Measurements from ENCODE around the gene REN.

REN gene

GRCh38 chr1:204166219-204166618 is at the start of gene REN:
Gene REN (minus strand): TSS chr1:204166337. CDS start chr1:204166293, 44 bp downstream.
- no peak for TF ChIP-seq ZFX (IDR thresholded peaks at IDR 0.05; ENCODE audit: borderline replicate concordance)
- TF ChIP-seq, protein P1, sequence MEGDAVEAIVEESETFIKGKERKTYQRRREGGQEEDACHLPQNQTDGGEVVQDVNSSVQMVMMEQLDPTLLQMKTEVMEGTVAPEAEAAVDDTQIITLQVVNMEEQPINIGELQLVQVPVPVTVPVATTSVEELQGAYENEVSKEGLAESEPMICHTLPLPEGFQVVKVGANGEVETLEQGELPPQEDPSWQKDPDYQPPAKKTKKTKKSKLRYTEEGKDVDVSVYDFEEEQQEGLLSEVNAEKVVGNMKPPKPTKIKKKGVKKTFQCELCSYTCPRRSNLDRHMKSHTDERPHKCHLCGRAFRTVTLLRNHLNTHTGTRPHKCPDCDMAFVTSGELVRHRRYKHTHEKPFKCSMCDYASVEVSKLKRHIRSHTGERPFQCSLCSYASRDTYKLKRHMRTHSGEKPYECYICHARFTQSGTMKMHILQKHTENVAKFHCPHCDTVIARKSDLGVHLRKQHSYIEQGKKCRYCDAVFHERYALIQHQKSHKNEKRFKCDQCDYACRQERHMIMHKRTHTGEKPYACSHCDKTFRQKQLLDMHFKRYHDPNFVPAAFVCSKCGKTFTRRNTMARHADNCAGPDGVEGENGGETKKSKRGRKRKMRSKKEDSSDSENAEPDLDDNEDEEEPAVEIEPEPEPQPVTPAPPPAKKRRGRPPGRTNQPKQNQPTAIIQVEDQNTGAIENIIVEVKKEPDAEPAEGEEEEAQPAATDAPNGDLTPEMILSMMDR (IDR thresholded peaks at IDR 0.05), result no peak

GRCh38 chr1:204213668-204214662 is 47.8 kb upstream of the REN start, which contains the start of gene GOLT1A:
Gene GOLT1A (minus strand): TSS chr1:204213988. CDS start chr1:204213906, 82 bp downstream.
- peak within 1 kb of the TSS; percentile 47 for H3K27ac ChIP-seq
- TF ChIP-seq, protein P1 (IDR thresholded peaks at IDR 0.05), result peak; percentile 80
- no peak for TF ChIP-seq ZFX (IDR thresholded peaks at IDR 0.05; ENCODE audit: borderline replicate concordance)

More at GRCh38 chr1:204166219-204166618, at the start of gene REN:
- no peak within 1 kb of the TSS for H3K27ac ChIP-seq

- TF ChIP-seq, protein P1 (IDR thresholded peaks at IDR 0.05), result no peak
- no peak for TF ChIP-seq ZFX (IDR thresholded peaks at IDR 0.05; ENCODE audit: borderline replicate concordance)
- 0 out of 2 replicates have a peak overlapping the region, but pooled peaks have one; percentile 47 for H3K27ac ChIP-seq
Observed at GRCh38 chr1:204212715-204213114, 46.6 kb upstream of the REN start.

DNA sequence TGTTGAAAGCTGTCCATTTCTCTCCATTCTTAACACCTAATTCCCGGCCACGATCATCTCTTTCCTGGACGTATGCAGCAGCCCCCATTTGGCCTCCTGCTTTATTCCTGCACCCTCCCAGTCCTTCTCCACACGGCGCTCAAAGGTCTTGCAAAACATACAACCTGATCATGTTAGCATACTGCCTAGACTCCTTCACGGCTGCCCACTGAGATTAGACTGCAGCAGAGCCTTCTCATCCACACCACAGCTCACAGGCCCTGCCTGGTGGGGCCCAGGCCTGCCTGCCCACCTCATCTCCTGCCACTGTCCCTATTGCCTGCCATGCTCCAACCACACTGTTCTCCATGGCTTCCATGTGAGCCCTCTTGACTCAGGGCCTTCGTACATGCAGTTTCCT is 44.9 kb upstream of the REN start:
- TF ChIP-seq, protein P1 (IDR thresholded peaks at IDR 0.05), result no peak
- no peak for TF ChIP-seq ZFX (IDR thresholded peaks at IDR 0.05; ENCODE audit: borderline replicate concordance)
- no peak overlapping the region for H3K27ac ChIP-seq

GRCh38 chr1:204207136-204207616 is 41.0 kb upstream of the REN start:
- no peak for TF ChIP-seq ZFX (IDR thresholded peaks at IDR 0.05; ENCODE audit: borderline replicate concordance)
- TF ChIP-seq, protein P1 (IDR thresholded peaks at IDR 0.05), result peak; percentile 100
- no peak overlapping the region for H3K27ac ChIP-seq

DNA sequence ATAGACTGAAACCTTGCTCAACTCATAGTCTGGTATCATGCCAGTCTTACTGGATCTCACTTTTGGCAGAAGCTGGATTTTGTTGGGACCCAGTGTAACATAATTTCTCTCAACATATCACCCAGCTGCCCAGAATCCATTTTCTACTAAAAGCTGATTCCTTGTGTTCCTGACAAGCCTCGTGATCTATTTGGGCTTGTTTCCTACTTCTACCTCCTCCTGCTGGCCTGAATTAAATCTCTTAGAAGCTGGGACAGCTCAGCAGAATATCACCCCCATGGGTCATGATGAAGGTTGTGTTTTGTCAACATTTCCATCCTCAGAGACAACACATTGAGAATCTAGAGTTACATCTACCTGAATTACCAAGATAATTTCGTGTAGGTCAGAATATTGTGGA is 40.0 kb upstream of the REN start:
- TF ChIP-seq, protein P1 (IDR thresholded peaks at IDR 0.05), result no peak
- no peak for TF ChIP-seq ZFX (IDR thresholded peaks at IDR 0.05; ENCODE audit: borderline replicate concordance)
- H3K27ac ChIP-seq, result no peak overlapping the region

DNA sequence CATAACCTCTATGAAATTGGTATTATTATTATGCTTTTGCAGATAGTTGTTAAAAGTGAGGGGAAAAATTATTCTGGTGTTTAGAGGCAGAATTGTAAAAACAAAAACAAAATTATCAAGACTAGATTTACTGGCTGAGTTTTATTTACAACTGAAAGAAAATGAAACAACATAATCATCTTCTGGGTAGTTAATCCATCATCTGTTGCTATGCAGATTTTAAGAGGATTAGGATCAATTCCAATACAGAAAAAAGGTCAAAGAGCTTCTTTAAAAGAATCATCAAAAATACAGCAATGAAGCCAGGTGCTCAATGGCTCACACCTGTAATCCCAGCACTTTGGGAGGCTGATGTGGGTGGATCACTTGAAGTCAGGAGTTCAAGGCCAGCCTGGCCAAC is 39.3 kb upstream of the REN start:
- H3K27ac ChIP-seq, result no peak overlapping the region
- no peak for TF ChIP-seq ZFX (IDR thresholded peaks at IDR 0.05; ENCODE audit: borderline replicate concordance)
- TF ChIP-seq, protein P1 (IDR thresholded peaks at IDR 0.05), result no peak

Data from 22Rv1 (cell line).